Measurements from ENCODE around the gene SLCO1C1.

Gene SLCO1C1, protein sequence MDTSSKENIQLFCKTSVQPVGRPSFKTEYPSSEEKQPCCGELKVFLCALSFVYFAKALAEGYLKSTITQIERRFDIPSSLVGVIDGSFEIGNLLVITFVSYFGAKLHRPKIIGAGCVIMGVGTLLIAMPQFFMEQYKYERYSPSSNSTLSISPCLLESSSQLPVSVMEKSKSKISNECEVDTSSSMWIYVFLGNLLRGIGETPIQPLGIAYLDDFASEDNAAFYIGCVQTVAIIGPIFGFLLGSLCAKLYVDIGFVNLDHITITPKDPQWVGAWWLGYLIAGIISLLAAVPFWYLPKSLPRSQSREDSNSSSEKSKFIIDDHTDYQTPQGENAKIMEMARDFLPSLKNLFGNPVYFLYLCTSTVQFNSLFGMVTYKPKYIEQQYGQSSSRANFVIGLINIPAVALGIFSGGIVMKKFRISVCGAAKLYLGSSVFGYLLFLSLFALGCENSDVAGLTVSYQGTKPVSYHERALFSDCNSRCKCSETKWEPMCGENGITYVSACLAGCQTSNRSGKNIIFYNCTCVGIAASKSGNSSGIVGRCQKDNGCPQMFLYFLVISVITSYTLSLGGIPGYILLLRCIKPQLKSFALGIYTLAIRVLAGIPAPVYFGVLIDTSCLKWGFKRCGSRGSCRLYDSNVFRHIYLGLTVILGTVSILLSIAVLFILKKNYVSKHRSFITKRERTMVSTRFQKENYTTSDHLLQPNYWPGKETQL

GRCh38 chr12:20695232-20695631 lies at the start of gene SLCO1C1:
Gene SLCO1C1, plus strand, starts transcription at chr12:20695332. Its CDS starts 4,245 bp downstream, at chr12:20699577.
- Histone ChIP-seq H3K27ac (ENCODE audit: low read depth, low read length, poor library complexity, severe bottlenecking) (no peak within 1 kb of the TSS), H3K79me2 (ENCODE audit: insufficient read depth, low read length) (no peaks in the 10 kb centered on the region), H3K4me2 (ENCODE audit: low read length) (no peak within 1 kb of the TSS), H4K20me1 (ENCODE audit: insufficient read depth, low read length) (no peaks in the 10 kb centered on the region), H3K4me3 (ENCODE audit: low read depth, low read length, poor library complexity, severe bottlenecking) (no peak within 1 kb of the TSS), H3K9me2 (ENCODE audit: low read depth, low read length) (no peaks in the 10 kb centered on the region), H3F3A (ENCODE audit: insufficient read depth, low read length) (no peaks in the 10 kb centered on the region), H3K9me3 (ENCODE audit: low read length) (no peaks in the 10 kb centered on the region), H2AFZ (ENCODE audit: low read length) (no peak within 1 kb of the TSS), H3K27me3 (ENCODE audit: insufficient read depth, low read length) (no peaks in the 10 kb centered on the region), H3K9ac (ENCODE audit: low read length) (no peak within 1 kb of the TSS), H3K4me1 (ENCODE audit: insufficient read depth, low read length, severe bottlenecking) (no peaks in the 10 kb centered on the region), H3K36me3 (ENCODE audit: insufficient read depth, low read length) (no peaks in the 10 kb centered on the region)
- no peak for TF ChIP-seq EZH2 (IDR thresholded peaks at IDR 0.05; ENCODE audit: borderline replicate concordance, low read length)
- TF ChIP-seq, protein P1, sequence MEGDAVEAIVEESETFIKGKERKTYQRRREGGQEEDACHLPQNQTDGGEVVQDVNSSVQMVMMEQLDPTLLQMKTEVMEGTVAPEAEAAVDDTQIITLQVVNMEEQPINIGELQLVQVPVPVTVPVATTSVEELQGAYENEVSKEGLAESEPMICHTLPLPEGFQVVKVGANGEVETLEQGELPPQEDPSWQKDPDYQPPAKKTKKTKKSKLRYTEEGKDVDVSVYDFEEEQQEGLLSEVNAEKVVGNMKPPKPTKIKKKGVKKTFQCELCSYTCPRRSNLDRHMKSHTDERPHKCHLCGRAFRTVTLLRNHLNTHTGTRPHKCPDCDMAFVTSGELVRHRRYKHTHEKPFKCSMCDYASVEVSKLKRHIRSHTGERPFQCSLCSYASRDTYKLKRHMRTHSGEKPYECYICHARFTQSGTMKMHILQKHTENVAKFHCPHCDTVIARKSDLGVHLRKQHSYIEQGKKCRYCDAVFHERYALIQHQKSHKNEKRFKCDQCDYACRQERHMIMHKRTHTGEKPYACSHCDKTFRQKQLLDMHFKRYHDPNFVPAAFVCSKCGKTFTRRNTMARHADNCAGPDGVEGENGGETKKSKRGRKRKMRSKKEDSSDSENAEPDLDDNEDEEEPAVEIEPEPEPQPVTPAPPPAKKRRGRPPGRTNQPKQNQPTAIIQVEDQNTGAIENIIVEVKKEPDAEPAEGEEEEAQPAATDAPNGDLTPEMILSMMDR (IDR thresholded peaks at IDR 0.05; ENCODE audit: low read length), result no peak

DNA sequence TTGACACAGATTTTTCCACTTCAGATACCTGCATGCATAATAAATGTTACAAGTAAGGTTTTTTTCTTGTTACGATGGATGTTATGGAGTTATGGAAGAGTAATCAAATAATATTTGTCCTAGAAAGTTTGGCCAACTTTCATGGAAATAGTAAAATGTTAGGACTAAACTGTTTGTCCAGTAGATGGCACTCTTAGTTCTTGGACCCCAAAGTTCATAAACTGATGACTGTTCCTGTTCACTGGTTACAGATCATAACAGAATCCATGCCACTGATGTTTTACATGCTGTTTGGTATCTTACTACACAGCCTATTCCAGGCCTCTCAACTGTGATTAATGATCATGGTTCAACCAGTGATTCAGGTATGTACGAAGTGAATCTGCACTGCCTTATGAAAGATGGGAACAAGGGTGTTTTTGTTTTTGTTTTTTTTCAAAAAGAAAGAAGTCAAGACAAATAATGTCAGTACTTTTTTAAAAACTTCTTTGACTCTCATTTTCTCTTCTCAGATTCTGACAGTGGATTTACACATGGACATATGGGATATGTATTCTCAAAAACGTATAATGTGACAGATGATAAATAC lies 48.8 kb upstream of the SLCO1C1 start:
- no peak overlapping the region for H2AFZ ChIP-seq (ENCODE audit: low read length)
- no peaks in the 10 kb centered on the region for H3K4me1 ChIP-seq (ENCODE audit: insufficient read depth, low read length, severe bottlenecking)
- H3K9ac ChIP-seq (ENCODE audit: low read length), result no peak overlapping the region
- no peaks in the 10 kb centered on the region for H3K9me3 ChIP-seq (ENCODE audit: low read length)
- no peak overlapping the region for H3K4me3 ChIP-seq (ENCODE audit: low read depth, low read length, poor library complexity, severe bottlenecking)
- no peaks in the 10 kb centered on the region for H3F3A ChIP-seq (ENCODE audit: insufficient read depth, low read length)
- no peaks in the 10 kb centered on the region for H3K27me3 ChIP-seq (ENCODE audit: insufficient read depth, low read length)
- H4K20me1 ChIP-seq (ENCODE audit: insufficient read depth, low read length), result no peaks in the 10 kb centered on the region
- no peaks in the 10 kb centered on the region for H3K9me2 ChIP-seq (ENCODE audit: low read depth, low read length)
- no peak overlapping the region for H3K27ac ChIP-seq (ENCODE audit: low read depth, low read length, poor library complexity, severe bottlenecking)
- H3K36me3 ChIP-seq (ENCODE audit: insufficient read depth, low read length), result no peaks in the 10 kb centered on the region
- no peak overlapping the region for H3K4me2 ChIP-seq (ENCODE audit: low read length)
- TF ChIP-seq, protein P1 (IDR thresholded peaks at IDR 0.05; ENCODE audit: low read length), result peak; percentile 68
- TF ChIP-seq EZH2 (IDR thresholded peaks at IDR 0.05; ENCODE audit: borderline replicate concordance, low read length), result no peak
- H3K79me2 ChIP-seq (ENCODE audit: insufficient read depth, low read length), result no peaks in the 10 kb centered on the region

DNA sequence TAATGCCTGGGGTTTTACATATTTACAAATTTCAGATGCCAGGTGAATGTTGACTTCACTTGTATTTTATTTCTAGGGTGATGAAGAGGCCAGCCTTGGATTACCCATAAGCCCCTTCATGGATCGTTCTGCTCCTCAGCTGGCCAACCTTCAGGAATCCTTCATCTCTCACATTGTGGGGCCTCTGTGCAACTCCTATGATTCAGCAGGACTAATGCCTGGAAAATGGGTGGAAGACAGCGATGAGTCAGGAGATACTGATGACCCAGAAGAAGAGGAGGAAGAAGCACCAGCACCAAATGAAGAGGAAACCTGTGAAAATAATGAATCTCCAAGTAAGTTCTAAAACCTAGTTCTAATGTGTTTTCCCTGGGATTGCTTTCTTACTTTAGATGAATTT lies 41.3 kb upstream of the SLCO1C1 start:
- Histone ChIP-seq H3K36me3 (ENCODE audit: insufficient read depth, low read length) (no peaks in the 10 kb centered on the region), H3K27ac (ENCODE audit: low read depth, low read length, poor library complexity, severe bottlenecking) (no peak overlapping the region), H3K9ac (ENCODE audit: low read length) (no peak overlapping the region), H3K9me2 (ENCODE audit: low read depth, low read length) (no peaks in the 10 kb centered on the region), H3K79me2 (ENCODE audit: insufficient read depth, low read length) (no peaks in the 10 kb centered on the region), H4K20me1 (ENCODE audit: insufficient read depth, low read length) (no peaks in the 10 kb centered on the region), H3K27me3 (ENCODE audit: insufficient read depth, low read length) (no peaks in the 10 kb centered on the region), H3F3A (ENCODE audit: insufficient read depth, low read length) (no peaks in the 10 kb centered on the region), H3K4me3 (ENCODE audit: low read depth, low read length, poor library complexity, severe bottlenecking) (no peak overlapping the region), H3K4me2 (ENCODE audit: low read length) (no peak overlapping the region), H3K9me3 (ENCODE audit: low read length) (no peaks in the 10 kb centered on the region), H3K4me1 (ENCODE audit: insufficient read depth, low read length, severe bottlenecking) (no peaks in the 10 kb centered on the region), H2AFZ (ENCODE audit: low read length) (no peak overlapping the region)
- TF ChIP-seq, protein P1 (IDR thresholded peaks at IDR 0.05; ENCODE audit: low read length), result no peak
- TF ChIP-seq EZH2 (IDR thresholded peaks at IDR 0.05; ENCODE audit: borderline replicate concordance, low read length), result no peak

All from OCI-LY1 (cell line).